HFFc6 (cell line): Measurements from ENCODE around the gene RAB3D. TPM values are rescaled to one million over a fixed set of nuclear protein-coding genes. Genes with fewer than 3 reads are reported as not detected.
"Not testable (repeated sequence)": the region's sequence is repeated elsewhere in the genome, so short reads cannot be mapped to it uniquely, and the experiment has no call there.

Experiments
- DNase-seq: peaks from one replicate; pipeline ENCODE4 v3.0.0-alpha.2; 2018
- H3K27ac Mint-ChIP-seq: 2 replicates; pipeline ENCODE4 v1.8.0; 2020; ENCODE audit warnings: mild to moderate bottlenecking, mixed read lengths
- H3K27me3 Mint-ChIP-seq: 2 replicates; pipeline ENCODE4 v1.8.0; 2021; ENCODE audit warnings: mild to moderate bottlenecking, moderate library complexity, mixed read lengths; ENCODE audit not compliant: insufficient read depth
- H3K36me3 Mint-ChIP-seq: 2 replicates; pipeline ENCODE4 v1.8.0; 2021; ENCODE audit warnings: low read depth, mixed read lengths
- H3K4me1 Mint-ChIP-seq: 2 replicates; pipeline ENCODE4 v1.8.0; 2020; ENCODE audit warnings: low read depth, mixed read lengths
- H3K4me3 Mint-ChIP-seq: 2 replicates; pipeline ENCODE4 v1.8.0; 2020; ENCODE audit warnings: mild to moderate bottlenecking, moderate library complexity, mixed read lengths
- H3K9me3 Mint-ChIP-seq: 2 replicates; pipeline ENCODE4 v1.8.0; 2020; ENCODE audit warnings: mild to moderate bottlenecking, mixed read lengths
- CTCF ChIP-seq: fragments of 200-600 bp; sonication (generic); IDR thresholded peaks from 2 replicates; pipeline ENCODE4 v1.5.0; 2021; ENCODE audit warnings: antibody characterized with exemption, mild to moderate bottlenecking
- total RNA-seq, 6 experiments: library from RNA; stranded (reverse); fragmentation: NEBNext Ultra II Directional; extraction: Animal tissue kit (Norgen Biotek cat#: 25700); gene quantifications; 2 replicates in 1 of 6; 3 replicates in 5 of 6; pipeline ENCODE4 v1.2.3, GENCODE V29; 2021

RAB3D gene
- total RNA-seq, 6 experiments from 2014 or later = 6.7 to 11.1 (median 8.7) TPM

GRCh38 chr19:11322269-11323024, 17.0 kb downstream of the RAB3D start:
- Mint-ChIP-seq H3K4me1 (peaks cover 19% of the 10 kb centered on the region), H3K36me3 (no peaks in the 10 kb centered on the region), H3K4me3 (no peak overlapping the region), H3K27me3 (peaks cover 10% of the 10 kb centered on the region; the same call in 1 of the 2 replicates), H3K27ac (no peak overlapping the region), H3K9me3 (no peaks in the 10 kb centered on the region)
- TF ChIP-seq CTCF = no peak
- DNase-seq = no peak

DNA sequence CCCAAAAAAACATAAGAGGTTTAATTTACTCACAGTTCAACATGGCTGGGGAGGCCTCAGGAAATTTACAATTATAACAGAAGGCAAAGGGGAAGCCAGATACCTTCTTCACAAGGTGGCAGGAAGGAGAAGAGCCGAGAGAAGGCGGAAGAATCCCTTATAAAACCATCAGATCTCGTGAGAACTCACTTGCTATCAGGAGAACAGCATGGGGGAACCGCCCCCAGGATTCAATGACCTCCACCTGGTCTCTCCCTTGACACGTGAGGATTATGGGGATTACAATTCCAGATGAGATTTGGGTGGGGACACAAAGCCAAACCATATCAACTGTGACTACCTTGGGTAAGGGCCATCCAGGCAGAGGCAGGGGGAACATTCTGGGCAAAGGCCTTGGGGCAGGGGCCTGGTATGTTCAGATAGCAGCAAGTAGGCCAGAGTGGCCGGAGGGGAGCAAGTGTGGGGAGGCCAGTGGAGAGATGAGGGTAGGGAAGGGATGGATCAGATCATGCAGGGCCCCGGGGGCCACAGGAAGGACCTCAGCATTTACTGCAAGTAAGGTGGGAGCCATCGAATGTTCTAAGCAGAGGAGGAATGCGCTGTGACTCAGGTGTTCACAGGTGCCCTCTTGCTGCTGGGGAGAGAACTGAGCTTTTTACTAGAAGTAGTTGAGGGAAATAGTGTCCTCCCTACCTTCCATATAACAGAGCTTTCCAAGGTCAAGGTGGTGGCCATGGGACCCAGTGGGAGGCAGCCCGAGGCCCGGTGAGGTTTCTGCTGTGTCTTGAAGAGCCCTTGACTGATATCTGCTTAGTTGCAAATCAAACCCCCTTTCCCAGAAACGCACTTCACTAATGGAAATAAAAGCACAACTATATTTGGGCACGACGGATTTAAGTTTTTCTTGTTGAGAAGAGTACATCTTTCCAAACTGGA, 18.0 kb downstream of the RAB3D start:
- Mint-ChIP-seq H3K27me3 (peaks cover 10% of the 10 kb centered on the region; the same call in 1 of the 2 replicates), H3K9me3 (no peaks in the 10 kb centered on the region), H3K27ac (no peak overlapping the region), H3K4me3 (no peak overlapping the region), H3K4me1 (peaks cover 19% of the 10 kb centered on the region), H3K36me3 (no peaks in the 10 kb centered on the region)
- no peak for TF ChIP-seq CTCF
- no peak for DNase-seq

DNA sequence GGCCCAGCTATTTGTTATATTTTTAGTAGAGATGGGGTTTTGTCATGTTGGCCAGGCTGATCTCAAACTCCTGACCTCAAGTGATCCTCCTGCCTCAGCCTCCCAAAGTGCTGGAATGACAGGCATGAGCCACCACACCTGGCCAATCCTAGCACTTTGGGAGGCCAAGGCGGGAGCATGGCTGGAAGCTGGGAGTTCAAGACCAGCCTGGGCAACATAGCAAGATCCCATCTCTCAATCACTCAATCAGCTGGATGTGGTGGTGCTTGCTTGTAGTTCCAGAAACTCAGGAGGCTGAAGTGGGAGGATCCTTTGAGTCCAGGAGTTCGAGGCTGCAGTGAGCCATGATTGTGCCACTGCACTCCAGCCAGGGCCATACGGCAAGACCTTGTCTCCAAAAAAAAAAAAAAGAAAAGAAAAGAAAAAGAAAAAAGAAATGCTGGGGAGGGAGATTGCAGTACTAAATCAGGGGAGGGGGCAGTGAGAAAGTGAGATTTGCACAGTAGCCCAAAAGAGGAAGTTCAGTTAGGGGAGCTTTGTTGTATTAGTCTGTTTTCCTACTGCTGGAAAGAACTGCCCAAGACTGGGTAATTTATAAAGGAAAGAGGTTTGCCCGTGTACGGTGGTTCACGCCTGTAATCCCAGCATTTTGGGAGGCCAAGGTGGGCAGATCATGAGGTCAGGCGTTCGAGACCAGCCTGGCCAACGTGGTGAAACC, 19.0 kb downstream of the RAB3D start:
- not testable (repeated sequence) for H3K9me3 Mint-ChIP-seq, H3K27ac Mint-ChIP-seq, H3K4me3 Mint-ChIP-seq, DNase-seq, H3K36me3 Mint-ChIP-seq
- peaks cover 19% of the 10 kb centered on the region for H3K4me1 Mint-ChIP-seq
- H3K27me3 Mint-ChIP-seq = peaks cover 12% of the 10 kb centered on the region; the same call in 1 of the 2 replicates

DNA sequence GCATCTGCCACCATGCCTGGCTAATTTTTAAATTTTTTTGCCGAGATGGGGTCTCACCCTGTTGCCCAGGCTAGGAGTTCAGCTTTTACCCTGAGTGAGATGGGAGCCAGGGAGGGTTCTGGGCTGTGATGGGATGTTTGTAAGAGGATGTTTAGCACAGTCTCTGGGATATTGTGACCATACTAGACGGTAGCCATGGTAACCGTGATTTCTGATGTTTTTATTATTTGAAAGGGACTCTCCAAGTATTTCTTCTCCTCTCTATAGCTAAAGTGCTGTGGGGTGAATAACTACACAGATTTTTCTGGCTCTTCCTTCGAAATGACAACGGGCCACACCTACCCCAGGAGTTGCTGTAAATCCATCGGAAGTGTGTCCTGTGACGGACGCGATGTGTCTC, 33.1 kb downstream of the RAB3D start:
- no peaks in the 10 kb centered on the region for H3K9me3 Mint-ChIP-seq
- peak; percentile 27 for DNase-seq
- H3K4me1 Mint-ChIP-seq = no peaks in the 10 kb centered on the region
- no peak overlapping the region for H3K4me3 Mint-ChIP-seq
- no peak overlapping the region for H3K27ac Mint-ChIP-seq
- TF ChIP-seq CTCF = no peak
- H3K36me3 Mint-ChIP-seq = no peaks in the 10 kb centered on the region
- H3K27me3 Mint-ChIP-seq = peaks cover 10% of the 10 kb centered on the region

GRCh38 chr19:11304936-11305335, 34.5 kb downstream of the RAB3D start:
- no peaks in the 10 kb centered on the region for H3K9me3 Mint-ChIP-seq
- no peak for DNase-seq
- TF ChIP-seq CTCF = no peak
- H3K36me3 Mint-ChIP-seq = no peaks in the 10 kb centered on the region
- H3K27ac Mint-ChIP-seq = no peak overlapping the region
- H3K4me3 Mint-ChIP-seq = no peak overlapping the region
- no peaks in the 10 kb centered on the region for H3K4me1 Mint-ChIP-seq
- H3K27me3 Mint-ChIP-seq = peaks cover 15% of the 10 kb centered on the region
